GM10266 (cell line): ENCODE results near the gene CD82.

Source experiments
- DNase-seq: peaks from one replicate; pipeline ENCODE4 v3.0.0; 2012; ENCODE audit errors: extremely low spot score
- TF ChIP-seq, protein P1 (sequence below): IDR thresholded peaks from 2 replicates; pipeline ENCODE4 v1.5.1; 2012; ENCODE audit warnings: mild to moderate bottlenecking, low read depth; ENCODE audit not compliant: control insufficient read depth, insufficient read depth; ENCODE audit errors: missing control alignments

The CD82 gene

GRCh38 chr11:44611088-44611487 is 45.6 kb downstream of the CD82 start:
- DNase-seq = no peak
- TF ChIP-seq, protein P1, sequence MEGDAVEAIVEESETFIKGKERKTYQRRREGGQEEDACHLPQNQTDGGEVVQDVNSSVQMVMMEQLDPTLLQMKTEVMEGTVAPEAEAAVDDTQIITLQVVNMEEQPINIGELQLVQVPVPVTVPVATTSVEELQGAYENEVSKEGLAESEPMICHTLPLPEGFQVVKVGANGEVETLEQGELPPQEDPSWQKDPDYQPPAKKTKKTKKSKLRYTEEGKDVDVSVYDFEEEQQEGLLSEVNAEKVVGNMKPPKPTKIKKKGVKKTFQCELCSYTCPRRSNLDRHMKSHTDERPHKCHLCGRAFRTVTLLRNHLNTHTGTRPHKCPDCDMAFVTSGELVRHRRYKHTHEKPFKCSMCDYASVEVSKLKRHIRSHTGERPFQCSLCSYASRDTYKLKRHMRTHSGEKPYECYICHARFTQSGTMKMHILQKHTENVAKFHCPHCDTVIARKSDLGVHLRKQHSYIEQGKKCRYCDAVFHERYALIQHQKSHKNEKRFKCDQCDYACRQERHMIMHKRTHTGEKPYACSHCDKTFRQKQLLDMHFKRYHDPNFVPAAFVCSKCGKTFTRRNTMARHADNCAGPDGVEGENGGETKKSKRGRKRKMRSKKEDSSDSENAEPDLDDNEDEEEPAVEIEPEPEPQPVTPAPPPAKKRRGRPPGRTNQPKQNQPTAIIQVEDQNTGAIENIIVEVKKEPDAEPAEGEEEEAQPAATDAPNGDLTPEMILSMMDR = no peak

DNA sequence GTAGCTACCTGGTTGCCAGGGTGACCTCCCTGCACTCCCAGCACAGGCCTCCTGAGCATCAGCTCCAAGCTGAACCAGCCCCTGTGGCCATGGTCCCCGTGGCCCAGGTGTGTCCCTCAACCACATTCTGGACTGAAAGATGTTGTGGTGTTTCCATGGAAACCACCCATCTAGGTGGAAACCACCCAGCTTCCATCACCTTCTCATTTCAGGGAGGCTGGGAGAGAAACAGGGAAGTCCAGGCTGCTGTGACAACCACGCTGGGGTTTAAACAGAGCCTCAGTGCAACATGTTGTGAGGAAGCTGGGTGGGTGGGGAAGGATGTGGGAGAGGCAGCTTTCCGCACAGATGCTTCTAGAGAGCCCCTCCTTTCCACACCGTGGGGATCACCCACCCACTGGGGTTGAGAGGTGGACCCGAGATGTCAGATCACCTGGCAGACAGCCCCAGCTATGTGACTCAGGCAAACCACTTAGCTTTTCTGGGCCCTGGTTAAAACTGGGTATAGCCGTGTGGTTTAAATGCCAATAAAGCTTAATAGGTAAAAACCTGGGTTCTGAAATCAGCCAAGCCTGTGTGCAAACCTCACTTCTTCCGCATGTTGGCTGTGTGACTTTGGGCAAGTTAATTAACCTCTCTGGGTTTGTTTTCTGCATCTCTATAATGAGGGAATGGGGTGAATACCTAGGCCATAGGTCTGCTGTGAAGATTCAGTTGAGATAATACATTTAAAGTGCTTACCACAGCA is 46.4 kb downstream of the CD82 start:
- TF ChIP-seq, protein P1 = no peak
- peak; percentile 64 for DNase-seq

DNA sequence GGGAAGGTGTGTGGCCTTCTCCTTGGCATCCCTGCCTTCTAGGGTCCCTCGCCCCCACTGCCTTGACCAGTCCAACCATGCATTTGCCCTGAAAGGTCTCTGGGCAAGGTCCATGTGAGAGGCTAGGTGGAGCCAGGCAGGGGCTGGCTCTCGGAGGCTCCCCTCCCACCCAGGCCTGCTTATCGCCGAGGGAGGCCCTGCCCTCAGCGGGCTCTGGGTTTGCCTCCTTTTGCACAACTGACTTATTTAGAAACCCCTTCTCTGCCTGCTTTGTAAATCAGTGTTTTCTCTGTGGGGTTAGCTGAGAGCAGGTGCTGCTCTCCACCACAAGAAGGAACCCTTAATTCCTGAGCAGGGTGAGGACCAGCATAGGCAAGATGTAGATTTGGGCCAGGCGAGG is 47.7 kb downstream of the CD82 start:
- TF ChIP-seq, protein P1 = no peak
- DNase-seq = no peak

DNA sequence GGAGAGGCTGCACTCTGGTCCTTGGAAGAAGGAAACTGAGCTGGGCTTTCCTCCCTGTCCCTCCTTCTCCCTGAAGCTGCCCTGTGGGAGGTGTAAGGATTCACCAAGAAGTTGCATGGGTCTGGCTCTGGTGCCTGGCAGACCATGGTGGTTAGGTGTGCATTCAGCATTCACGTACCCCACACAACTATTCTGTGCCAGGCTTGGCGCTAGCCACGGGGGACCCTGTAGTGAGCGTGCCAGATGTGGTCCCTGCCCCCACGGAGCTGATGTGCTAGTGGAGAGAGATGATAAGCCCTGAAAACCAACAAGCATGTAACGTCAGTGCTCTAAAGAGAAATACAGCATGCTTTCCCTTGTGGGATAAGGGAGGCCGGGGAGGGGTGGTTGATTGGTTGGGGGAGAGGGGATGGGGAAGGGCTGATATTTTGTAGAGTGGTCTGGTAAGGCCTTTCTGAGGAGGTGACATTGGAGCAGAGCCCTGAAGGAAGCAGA is 48.9 kb downstream of the CD82 start:
- TF ChIP-seq, protein P1 = no peak
- DNase-seq = no peak

DNA sequence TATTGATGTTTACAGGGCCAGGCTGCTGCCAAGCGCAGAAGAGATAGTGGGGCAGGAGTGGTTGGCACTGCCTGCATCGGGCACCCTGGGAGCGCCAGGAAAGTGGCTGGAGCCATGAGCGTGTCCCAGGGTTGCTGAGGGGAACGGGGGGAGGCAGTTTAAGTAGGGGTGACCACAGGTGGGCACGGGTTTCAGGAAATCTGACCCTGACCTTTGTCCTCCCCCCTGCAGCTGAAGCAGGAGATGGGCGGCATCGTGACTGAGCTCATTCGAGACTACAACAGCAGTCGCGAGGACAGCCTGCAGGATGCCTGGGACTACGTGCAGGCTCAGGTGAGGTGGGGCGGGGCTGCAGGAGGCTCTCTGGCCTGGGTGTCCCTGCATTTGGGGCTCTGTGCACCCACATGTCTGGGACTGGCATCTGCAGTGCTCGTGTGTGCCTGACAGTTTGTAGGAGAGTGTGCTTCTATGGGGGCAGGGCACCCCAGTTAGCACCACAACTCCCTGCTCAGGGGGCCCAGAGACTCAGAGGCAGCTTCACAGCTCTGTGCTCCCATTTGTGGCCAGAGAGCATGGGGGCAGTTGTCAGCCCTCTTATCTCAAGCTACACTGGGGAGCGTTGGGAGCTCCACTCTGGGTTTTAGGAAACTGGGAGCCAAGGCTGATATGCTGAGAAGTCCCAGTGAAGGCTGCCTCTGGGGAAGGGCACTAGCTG is 49.7 kb downstream of the CD82 start:
- TF ChIP-seq, protein P1 = no peak
- no peak for DNase-seq

DNA sequence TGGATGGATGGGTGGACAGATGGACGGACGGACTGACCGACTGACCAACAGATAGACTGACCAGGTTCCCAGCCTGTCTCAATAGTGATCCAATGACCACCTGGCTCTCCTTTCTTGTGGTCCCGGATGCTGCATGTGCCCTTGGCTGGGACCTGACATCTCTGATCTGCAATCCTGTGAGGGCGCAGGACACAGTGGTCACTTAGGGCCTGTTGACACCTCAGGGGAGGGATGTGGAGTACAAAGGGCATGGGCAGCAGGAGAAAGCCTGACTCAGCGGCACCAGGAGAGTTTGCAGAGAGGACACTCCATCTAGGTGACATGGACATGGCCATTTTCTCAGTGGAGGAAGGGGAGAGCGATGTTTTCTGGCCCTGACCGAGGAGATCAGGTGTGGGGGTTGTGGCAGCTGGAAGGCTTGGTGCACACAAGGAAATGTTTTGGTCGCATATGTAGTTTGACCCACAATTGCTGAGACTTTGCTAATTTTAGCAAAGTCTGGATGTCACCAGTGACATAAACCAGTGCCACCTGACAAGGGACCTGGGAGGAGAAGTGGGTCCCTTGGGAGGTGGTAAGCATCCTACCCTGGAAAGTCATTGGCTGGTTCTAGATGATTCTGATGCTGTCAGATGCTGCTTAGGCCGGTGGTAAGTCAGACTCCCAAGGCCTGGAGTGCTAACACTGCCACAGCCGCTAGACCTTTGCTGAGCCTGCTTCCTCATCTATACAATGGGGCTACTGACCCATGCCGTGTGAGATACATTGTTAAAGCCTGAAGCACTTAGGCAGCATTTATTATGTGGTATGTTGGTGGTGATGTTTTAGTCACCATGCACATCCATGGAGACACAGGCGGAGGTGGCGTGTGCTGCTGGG is 50.7 kb downstream of the CD82 start:
- TF ChIP-seq, protein P1 = no peak
- DNase-seq = no peak
